ENCODE results near the gene GRAMD1B.

DNA sequence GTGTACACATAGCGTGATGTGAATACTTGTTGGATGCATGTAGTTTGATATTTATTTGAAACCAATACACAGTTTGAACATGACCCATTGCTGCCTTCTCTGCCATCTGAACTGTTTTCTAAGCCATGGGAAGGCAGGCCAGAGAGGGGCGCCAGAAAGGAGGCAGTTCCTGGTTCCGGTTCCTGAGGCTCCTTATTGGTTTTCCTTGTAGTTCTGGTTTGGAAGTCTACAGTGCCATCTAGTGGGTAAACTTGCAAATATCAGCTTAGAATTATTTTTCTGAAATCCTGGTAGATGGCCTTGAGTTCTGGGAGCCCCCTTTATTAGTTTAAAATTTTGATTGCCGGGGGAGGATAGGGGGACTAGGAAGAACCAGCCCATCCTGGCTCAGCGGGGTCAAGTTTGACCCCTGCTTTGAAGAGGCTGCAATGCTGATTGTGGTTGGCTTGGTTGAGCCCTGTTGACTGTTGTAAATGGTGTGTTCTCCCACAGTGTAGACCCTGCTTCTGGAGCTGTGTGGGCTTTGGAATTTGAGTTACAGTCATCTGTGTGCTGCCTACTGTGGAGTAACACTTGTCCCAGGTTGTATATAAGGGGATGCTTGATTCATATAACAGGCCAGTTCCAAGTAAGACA is 48.4 kb downstream of the GRAMD1B start:
- TF ChIP-seq, protein P1, sequence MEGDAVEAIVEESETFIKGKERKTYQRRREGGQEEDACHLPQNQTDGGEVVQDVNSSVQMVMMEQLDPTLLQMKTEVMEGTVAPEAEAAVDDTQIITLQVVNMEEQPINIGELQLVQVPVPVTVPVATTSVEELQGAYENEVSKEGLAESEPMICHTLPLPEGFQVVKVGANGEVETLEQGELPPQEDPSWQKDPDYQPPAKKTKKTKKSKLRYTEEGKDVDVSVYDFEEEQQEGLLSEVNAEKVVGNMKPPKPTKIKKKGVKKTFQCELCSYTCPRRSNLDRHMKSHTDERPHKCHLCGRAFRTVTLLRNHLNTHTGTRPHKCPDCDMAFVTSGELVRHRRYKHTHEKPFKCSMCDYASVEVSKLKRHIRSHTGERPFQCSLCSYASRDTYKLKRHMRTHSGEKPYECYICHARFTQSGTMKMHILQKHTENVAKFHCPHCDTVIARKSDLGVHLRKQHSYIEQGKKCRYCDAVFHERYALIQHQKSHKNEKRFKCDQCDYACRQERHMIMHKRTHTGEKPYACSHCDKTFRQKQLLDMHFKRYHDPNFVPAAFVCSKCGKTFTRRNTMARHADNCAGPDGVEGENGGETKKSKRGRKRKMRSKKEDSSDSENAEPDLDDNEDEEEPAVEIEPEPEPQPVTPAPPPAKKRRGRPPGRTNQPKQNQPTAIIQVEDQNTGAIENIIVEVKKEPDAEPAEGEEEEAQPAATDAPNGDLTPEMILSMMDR (IDR thresholded peaks at IDR 0.05), result peak in 1 of 3 donors; percentile 25
- TF ChIP-seq POLR2A (IDR thresholded peaks at IDR 0.05), result no peak
